MM.1S (cell line): ENCODE measurements around the gene TCERG1L.

ENCODE experiments used
- EZH2 ChIP-seq: fragments of 300-600 bp; sonication (generic); optimal IDR thresholded peaks from 2 replicates; pipeline ENCODE3; 2017; ENCODE audit warnings: low read depth, mild to moderate bottlenecking, antibody characterized with exemption, low read length, mixed read lengths
- EZH2phosphoT487 ChIP-seq: fragments of 300-600 bp; sonication (generic); IDR thresholded peaks from 2 replicates; pipeline ENCODE4 v1.6.1; 2018; ENCODE audit warnings: antibody characterized with exemption, low read length
- TF ChIP-seq, protein P1 (sequence below): fragments of 300-600 bp; sonication (generic); IDR thresholded peaks from 2 replicates; pipeline ENCODE4 v1.5.1; 2016; ENCODE audit warnings: antibody characterized with exemption, low read length, mixed read lengths

DNA sequence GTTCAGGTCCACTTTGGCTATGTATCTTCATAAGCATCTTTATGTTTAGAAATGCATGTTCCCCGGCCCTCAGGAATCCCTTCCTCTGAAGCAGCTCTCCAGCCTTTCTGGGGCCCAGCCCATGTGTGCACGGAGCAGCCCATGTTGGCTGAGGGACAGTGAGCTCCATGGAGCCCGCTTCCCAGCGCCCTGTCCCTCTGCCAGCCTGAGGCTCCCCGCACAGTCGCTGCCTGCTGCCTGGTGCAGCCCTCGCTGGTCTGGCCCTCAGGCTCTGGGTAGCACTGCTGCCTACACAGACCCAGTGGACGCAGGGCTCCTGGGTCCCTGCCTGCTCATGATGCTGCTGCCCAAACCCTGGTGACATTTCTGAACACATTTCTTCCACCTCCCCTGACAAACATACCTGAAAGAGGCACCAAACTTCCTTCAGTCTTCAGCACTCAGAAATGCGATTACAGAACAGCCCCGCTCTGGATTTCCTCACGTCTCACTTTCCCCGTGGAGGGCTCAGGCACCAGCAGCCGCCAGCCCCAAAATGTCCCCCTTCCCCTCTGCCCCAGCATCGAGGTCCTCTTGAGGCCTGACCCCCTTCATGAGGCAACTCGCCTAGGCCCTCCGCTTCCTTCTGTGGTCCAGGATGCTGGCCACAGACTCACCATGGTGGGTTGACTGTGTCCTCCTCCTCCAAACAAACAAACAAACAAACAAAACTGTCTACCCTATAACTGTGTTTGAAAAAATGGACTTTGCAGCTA, 5.0 kb upstream of the TCERG1L start:
- TF ChIP-seq, protein P1, sequence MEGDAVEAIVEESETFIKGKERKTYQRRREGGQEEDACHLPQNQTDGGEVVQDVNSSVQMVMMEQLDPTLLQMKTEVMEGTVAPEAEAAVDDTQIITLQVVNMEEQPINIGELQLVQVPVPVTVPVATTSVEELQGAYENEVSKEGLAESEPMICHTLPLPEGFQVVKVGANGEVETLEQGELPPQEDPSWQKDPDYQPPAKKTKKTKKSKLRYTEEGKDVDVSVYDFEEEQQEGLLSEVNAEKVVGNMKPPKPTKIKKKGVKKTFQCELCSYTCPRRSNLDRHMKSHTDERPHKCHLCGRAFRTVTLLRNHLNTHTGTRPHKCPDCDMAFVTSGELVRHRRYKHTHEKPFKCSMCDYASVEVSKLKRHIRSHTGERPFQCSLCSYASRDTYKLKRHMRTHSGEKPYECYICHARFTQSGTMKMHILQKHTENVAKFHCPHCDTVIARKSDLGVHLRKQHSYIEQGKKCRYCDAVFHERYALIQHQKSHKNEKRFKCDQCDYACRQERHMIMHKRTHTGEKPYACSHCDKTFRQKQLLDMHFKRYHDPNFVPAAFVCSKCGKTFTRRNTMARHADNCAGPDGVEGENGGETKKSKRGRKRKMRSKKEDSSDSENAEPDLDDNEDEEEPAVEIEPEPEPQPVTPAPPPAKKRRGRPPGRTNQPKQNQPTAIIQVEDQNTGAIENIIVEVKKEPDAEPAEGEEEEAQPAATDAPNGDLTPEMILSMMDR: no peak
- TF ChIP-seq EZH2phosphoT487 (no peak), EZH2 (no peak)
